PFSK-1 (cell line): ENCODE results near the gene LANCL2.

Experiments
- POLR2AphosphoS5 ChIP-seq: IDR thresholded peaks from 2 replicates; pipeline ENCODE4 v1.6.1; 2012; ENCODE audit warnings: low read depth, mild to moderate bottlenecking, control low read depth, low read length, moderate library complexity
- TAF1 ChIP-seq: IDR thresholded peaks from 2 replicates; pipeline ENCODE4 v1.6.1; 2012; ENCODE audit warnings: low read length, control low read depth, borderline replicate concordance; ENCODE audit not compliant: insufficient read depth

DNA sequence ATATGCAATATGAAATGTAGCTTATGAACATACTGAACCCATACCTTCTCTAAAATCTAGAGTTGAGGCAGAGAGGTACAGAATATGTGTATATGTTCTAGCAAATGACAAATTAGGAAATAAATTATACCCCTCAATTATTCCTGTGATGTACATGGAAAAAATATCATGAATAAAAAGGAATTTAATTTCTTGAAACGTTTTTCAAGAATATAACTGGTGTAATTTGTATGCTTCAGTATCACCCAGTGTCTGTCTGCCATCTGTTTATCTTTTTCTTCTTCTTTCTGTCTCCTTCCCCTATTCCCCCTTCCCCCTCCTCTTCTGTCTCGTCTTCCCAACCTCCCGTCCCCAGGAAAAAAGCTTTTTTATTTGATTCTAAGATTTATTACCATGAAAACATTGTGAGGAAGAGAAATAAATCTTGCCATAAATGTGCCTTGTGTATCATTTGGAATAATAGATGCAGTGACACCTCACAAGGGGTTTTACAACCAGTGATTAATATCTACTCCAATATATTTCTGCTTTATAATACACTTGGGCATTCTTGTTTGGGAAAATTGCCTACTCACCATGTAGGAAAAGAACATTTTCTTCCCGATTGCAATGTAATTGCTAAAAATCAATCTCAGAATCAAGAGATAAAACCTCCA, 12.2 kb downstream of the LANCL2 start:
- TF ChIP-seq TAF1, result no peak
- no peak for TF ChIP-seq POLR2AphosphoS5
